Loucy (cell line): Measurements from ENCODE around the gene TRPM2.

Source experiments
- H2AFZ ChIP-seq: fragments of 200-600 bp; sonication (generic); 2 replicates; pipeline ENCODE4 v1.6.0; 2016; ENCODE audit warnings: antibody characterized with exemption, mild to moderate bottlenecking, low read length, moderate library complexity
- H3F3A ChIP-seq: fragments of 200-600 bp; 2 replicates; pipeline ENCODE4 v1.6.0; 2016; ENCODE audit warnings: antibody characterized with exemption, low read depth, mild to moderate bottlenecking
- H3K27me3 ChIP-seq: fragments of 200-600 bp; sonication (generic); 2 replicates; pipeline ENCODE4 v1.6.1; 2014; ENCODE audit warnings: low read length, mild to moderate bottlenecking; ENCODE audit not compliant: insufficient read depth, poor library complexity, severe bottlenecking
- H3K36me3 ChIP-seq: fragments of 200-600 bp; sonication (generic); 2 replicates; pipeline ENCODE4 v1.6.1; 2016; ENCODE audit warnings: low read length; ENCODE audit not compliant: insufficient read depth
- H3K4me1 ChIP-seq: fragments of 200-600 bp; sonication (generic); 2 replicates; pipeline ENCODE4 v1.5.1; 2014; ENCODE audit warnings: low read length, mild to moderate bottlenecking; ENCODE audit not compliant: insufficient read depth, poor library complexity, severe bottlenecking
- H3K4me2 ChIP-seq: fragments of 200-600 bp; sonication (generic); 2 replicates; pipeline ENCODE4 v1.6.0; 2014; ENCODE audit warnings: antibody characterized with exemption, low read length, low read depth, mild to moderate bottlenecking; ENCODE audit not compliant: poor library complexity, severe bottlenecking
- H3K4me3 ChIP-seq: fragments of 200-600 bp; sonication (generic); 2 replicates; pipeline ENCODE4 v1.5.1; 2014; ENCODE audit warnings: low read length, mild to moderate bottlenecking, mixed read lengths; ENCODE audit not compliant: poor library complexity, severe bottlenecking
- H3K79me2 ChIP-seq: fragments of 200-600 bp; sonication (generic); 2 replicates; pipeline ENCODE4 v1.6.1; 2014; ENCODE audit warnings: low read length; ENCODE audit not compliant: insufficient read depth
- H3K9ac ChIP-seq: fragments of 200-600 bp; sonication (generic); 2 replicates; pipeline ENCODE4 v1.6.0; 2014; ENCODE audit warnings: mild to moderate bottlenecking, low read depth, low read length, moderate library complexity; ENCODE audit not compliant: poor library complexity, severe bottlenecking
- H3K9me2 ChIP-seq: fragments of 200-600 bp; sonication (generic); replicated peaks from 2 replicates; pipeline ENCODE4 v1.6.1; 2016; ENCODE audit warnings: low read depth, low read length, mixed read lengths
- H3K9me3 ChIP-seq: fragments of 200-600 bp; sonication (generic); 2 replicates; pipeline ENCODE4 v1.6.1; 2014; ENCODE audit warnings: mild to moderate bottlenecking, antibody characterized with exemption, low read length, low read depth; ENCODE audit not compliant: insufficient read depth
- H4K20me1 ChIP-seq: fragments of 200-600 bp; sonication (generic); 2 replicates; pipeline ENCODE4 v1.6.0; 2014; ENCODE audit warnings: antibody characterized with exemption, low read length, mild to moderate bottlenecking; ENCODE audit not compliant: insufficient read depth, poor library complexity, severe bottlenecking
- EZH2phosphoT487 ChIP-seq: fragments of 200-600 bp; IDR thresholded peaks from 2 replicates; pipeline ENCODE4 v1.6.1; 2018; ENCODE audit warnings: antibody characterized with exemption, mild to moderate bottlenecking, moderate library complexity, borderline replicate concordance
- TF ChIP-seq, protein P1 (sequence below): fragments of 200-600 bp; sonication (generic); conservative IDR thresholded peaks from 2 replicates; pipeline ENCODE4 v1.5.1; 2014; ENCODE audit warnings: mild to moderate bottlenecking, antibody characterized with exemption, low read length

Gene TRPM2

DNA sequence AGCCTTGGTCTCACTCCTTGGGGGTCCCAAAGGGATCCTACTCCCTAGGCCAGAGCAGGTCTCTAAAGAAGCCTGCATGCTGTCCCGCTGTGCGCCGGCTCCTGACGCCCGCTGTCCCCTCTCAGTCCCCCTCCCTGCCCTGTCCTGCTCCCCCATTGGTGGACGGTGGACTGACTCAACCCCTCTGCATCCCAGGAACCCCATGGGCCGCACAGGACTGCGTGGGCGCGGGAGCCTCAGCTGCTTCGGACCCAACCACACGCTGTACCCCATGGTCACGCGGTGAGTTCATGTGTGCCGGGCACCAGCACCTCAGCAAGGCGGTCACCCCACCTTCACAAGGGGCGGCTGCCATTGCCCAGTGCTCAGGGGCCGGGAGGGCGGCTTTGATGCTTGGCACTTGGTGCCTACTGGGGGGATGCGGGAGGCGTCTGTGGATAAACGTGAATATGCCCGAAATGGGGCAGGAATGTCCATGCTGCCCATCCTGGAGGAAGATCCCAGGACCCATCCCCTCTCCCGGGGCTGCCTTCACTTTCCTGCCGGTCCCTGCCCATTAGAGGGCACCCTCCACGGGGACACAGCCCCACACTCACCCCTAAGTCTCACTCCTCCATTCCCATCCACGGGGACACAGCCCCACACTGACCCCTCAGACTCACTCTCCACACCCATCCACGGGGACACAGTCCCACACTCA lies 81.7 kb downstream of the TRPM2 start:
- Histone ChIP-seq H3K4me1 (no peaks in the 10 kb centered on the region), H3K9me2 (no peaks in the 10 kb centered on the region), H2AFZ (no peak overlapping the region), H4K20me1 (no peaks in the 10 kb centered on the region), H3K4me2 (no peak overlapping the region), H3K27me3 (no peaks in the 10 kb centered on the region), H3K4me3 (no peak overlapping the region), H3K9ac (no peak overlapping the region), H3K79me2 (no peaks in the 10 kb centered on the region), H3K9me3 (peaks cover 11% of the 10 kb centered on the region; the same call in 1 of the 2 replicates), H3K36me3 (no peaks in the 10 kb centered on the region), H3F3A (no peaks in the 10 kb centered on the region)
- no peak for TF ChIP-seq EZH2phosphoT487
- TF ChIP-seq, protein P1, sequence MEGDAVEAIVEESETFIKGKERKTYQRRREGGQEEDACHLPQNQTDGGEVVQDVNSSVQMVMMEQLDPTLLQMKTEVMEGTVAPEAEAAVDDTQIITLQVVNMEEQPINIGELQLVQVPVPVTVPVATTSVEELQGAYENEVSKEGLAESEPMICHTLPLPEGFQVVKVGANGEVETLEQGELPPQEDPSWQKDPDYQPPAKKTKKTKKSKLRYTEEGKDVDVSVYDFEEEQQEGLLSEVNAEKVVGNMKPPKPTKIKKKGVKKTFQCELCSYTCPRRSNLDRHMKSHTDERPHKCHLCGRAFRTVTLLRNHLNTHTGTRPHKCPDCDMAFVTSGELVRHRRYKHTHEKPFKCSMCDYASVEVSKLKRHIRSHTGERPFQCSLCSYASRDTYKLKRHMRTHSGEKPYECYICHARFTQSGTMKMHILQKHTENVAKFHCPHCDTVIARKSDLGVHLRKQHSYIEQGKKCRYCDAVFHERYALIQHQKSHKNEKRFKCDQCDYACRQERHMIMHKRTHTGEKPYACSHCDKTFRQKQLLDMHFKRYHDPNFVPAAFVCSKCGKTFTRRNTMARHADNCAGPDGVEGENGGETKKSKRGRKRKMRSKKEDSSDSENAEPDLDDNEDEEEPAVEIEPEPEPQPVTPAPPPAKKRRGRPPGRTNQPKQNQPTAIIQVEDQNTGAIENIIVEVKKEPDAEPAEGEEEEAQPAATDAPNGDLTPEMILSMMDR = no peak

DNA sequence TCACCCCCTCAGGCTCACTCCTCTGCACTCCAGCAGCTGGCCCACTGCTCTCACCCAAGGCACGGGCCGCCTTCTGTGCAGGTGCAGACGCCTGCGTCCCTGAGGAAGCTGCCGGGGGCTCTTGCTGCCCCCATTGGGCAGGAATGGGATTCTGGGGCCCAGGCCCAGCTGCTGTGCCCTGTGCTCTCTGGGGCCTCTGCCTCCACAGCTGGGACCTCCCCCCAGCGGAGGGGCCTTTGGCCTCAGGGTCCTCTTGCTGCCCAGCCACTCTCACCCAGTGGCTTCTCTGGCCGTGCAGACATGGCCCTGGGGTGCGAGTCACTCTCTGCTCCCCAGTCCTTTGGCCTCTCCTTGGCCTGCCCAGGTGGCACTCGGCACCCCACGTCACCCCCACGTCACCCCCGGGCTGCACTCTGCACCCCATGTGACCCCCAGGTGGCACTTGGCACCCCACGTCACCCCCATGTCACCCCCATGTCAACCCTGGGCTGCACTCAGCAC lies 82.7 kb downstream of the TRPM2 start:
- Histone ChIP-seq H3K4me1 (no peaks in the 10 kb centered on the region), H4K20me1 (no peaks in the 10 kb centered on the region), H3K9me2 (no peaks in the 10 kb centered on the region), H3K79me2 (no peaks in the 10 kb centered on the region), H3K27me3 (no peaks in the 10 kb centered on the region), H2AFZ (no peak overlapping the region), H3K9me3 (peaks cover 10% of the 10 kb centered on the region; the same call in 1 of the 2 replicates), H3F3A (no peaks in the 10 kb centered on the region), H3K36me3 (no peaks in the 10 kb centered on the region), H3K9ac (no peak overlapping the region), H3K4me2 (no peak overlapping the region), H3K4me3 (no peak overlapping the region)
- TF ChIP-seq EZH2phosphoT487 = no peak
- TF ChIP-seq, protein P1 = no peak

DNA sequence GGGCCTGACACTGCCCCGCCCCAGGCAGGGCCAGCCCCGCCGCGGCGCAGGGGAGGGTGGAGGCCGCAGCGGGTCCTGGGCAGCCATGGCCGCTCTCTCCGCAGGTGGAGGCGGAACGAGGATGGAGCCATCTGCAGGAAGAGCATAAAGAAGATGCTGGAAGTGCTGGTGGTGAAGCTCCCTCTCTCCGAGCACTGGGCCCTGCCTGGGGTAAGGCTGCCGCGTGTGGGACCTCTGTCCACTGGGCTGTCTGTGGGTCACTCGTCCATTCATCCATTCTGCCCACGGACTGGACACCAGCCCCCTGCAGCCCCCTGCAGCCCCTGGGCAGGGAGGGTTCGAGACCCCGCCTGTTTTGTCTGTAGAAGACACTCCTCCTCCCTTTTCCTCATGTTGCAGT lies 83.5 kb downstream of the TRPM2 start:
- Histone ChIP-seq H3K4me2 (no peak overlapping the region), H3K4me1 (no peaks in the 10 kb centered on the region), H2AFZ (no peak overlapping the region), H3K9me3 (peaks cover 10% of the 10 kb centered on the region; the same call in 1 of the 2 replicates), H3F3A (no peaks in the 10 kb centered on the region), H3K9me2 (no peaks in the 10 kb centered on the region), H3K36me3 (no peaks in the 10 kb centered on the region), H3K79me2 (no peaks in the 10 kb centered on the region), H4K20me1 (no peaks in the 10 kb centered on the region), H3K27me3 (no peaks in the 10 kb centered on the region), H3K4me3 (no peak overlapping the region), H3K9ac (no peak overlapping the region)
- TF ChIP-seq, protein P1 = no peak
- no peak for TF ChIP-seq EZH2phosphoT487
